Colonic mucosa (tissue), 4 donors: ENCODE measurements around the gene CIDEB. TPM values are rescaled to one million over a fixed set of nuclear protein-coding genes. Genes with fewer than 3 reads are reported as not detected.

ENCODE experiments used
- DNase-seq: peaks from one replicate; pipeline ENCODE4 v3.0.0-alpha.2; 2020
- H3K27ac ChIP-seq: fragments of 200-600 bp; one replicate; pipeline ENCODE4 v1.8.0; 2021
- H3K27me3 ChIP-seq: fragments of 200-600 bp; one replicate; pipeline ENCODE4 v1.8.0; 2021
- H3K36me3 ChIP-seq: fragments of 200-600 bp; one replicate; pipeline ENCODE4 v1.8.0; 2021
- H3K4me1 ChIP-seq: fragments of 200-600 bp; one replicate; pipeline ENCODE4 v1.8.0; 2021; ENCODE audit warnings: mild to moderate bottlenecking
- H3K4me3 ChIP-seq: fragments of 200-600 bp; one replicate; pipeline ENCODE4 v1.8.0; 2021
- H3K9ac ChIP-seq, 2 donors: one replicate each; pipeline ENCODE4 v1.7.0; 2013; ENCODE audit warnings: control low read depth in 2 of 2, low read depth in 2 of 2, low read length in 2 of 2
- H3K9me3 ChIP-seq: fragments of 200-600 bp; one replicate; pipeline ENCODE4 v1.8.0; 2021
- intact Hi-C: fragments of 100-400 bp; cut with DNase I; formaldehyde crosslinking; loops from one replicate; pipeline ENCODE4 v1.14.1; 2022
- total RNA-seq, 2 donors: library from RNA; stranded (reverse); fragmentation: NEBNext Ultra II Directional in 1 of 2; extraction: Animal tissue kit (Norgen Biotek cat#: 25700) in 1 of 2; gene quantifications; one replicate each; pipeline ENCODE4 v1.2.1, GENCODE V29; 2021
- TF ChIP-seq, protein P1 (sequence below): fragments of 200-600 bp; IDR thresholded peaks from one replicate; pipeline ENCODE4 v1.8.0; 2022; ENCODE audit warnings: antibody characterized with exemption, mild to moderate bottlenecking
- donor health status: healthy.
- donor health status: DM: no; HTN: no; CAD: no.
- donor health status: DM: no; HTN: no; CAD: no.

CIDEB gene
- total RNA-seq, 2 donors from 2014 or later, result 7.7 to 12.9 TPM

DNA sequence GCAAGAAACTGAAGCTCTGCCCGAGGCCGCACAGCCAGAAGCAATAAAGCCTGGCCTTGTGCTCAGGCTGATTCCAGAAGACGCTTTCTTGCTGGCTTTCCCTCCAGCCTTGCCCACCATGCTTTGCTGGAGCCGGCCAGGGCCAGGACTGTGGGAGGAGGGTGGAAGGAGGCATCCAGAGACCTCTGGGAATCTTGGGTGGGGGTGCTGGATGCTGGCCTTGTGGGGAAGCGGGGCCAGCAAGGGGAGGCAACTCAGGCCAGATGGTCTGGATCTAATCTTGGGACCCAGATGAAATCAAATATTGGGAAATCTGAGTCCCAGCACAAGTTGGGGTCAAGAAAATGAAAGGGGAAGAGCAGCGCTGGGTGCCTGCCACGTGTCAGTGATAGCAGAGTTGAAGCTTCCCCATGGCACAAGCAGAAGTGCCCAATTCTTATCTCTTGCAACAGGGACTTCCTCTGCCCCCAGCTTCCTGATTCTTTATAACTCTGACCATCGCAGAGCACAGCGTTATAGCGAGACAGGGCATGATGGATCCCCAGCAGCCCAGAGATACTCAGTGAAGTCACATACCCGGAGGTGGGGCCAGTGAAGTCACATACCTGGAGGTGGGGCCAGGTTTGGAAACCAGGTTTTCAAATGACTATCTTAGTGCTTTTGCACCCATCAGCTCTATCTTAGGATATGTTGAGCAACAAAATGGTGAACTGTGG lies 30.0 kb downstream of the CIDEB start:
- no peak overlapping the region for H3K9ac ChIP-seq
- no peak overlapping the region for H3K4me3 ChIP-seq
- intact Hi-C loops, result no loop called here
- H3K4me1 ChIP-seq, result no peaks in the 10 kb centered on the region
- H3K27me3 ChIP-seq, result no peaks in the 10 kb centered on the region
- peak; percentile 29 for DNase-seq
- TF ChIP-seq, protein P1, sequence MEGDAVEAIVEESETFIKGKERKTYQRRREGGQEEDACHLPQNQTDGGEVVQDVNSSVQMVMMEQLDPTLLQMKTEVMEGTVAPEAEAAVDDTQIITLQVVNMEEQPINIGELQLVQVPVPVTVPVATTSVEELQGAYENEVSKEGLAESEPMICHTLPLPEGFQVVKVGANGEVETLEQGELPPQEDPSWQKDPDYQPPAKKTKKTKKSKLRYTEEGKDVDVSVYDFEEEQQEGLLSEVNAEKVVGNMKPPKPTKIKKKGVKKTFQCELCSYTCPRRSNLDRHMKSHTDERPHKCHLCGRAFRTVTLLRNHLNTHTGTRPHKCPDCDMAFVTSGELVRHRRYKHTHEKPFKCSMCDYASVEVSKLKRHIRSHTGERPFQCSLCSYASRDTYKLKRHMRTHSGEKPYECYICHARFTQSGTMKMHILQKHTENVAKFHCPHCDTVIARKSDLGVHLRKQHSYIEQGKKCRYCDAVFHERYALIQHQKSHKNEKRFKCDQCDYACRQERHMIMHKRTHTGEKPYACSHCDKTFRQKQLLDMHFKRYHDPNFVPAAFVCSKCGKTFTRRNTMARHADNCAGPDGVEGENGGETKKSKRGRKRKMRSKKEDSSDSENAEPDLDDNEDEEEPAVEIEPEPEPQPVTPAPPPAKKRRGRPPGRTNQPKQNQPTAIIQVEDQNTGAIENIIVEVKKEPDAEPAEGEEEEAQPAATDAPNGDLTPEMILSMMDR, result no peak
- peak overlapping the region; percentile 52 for H3K27ac ChIP-seq
- no peaks in the 10 kb centered on the region for H3K36me3 ChIP-seq
- H3K9me3 ChIP-seq, result no peaks in the 10 kb centered on the region

DNA sequence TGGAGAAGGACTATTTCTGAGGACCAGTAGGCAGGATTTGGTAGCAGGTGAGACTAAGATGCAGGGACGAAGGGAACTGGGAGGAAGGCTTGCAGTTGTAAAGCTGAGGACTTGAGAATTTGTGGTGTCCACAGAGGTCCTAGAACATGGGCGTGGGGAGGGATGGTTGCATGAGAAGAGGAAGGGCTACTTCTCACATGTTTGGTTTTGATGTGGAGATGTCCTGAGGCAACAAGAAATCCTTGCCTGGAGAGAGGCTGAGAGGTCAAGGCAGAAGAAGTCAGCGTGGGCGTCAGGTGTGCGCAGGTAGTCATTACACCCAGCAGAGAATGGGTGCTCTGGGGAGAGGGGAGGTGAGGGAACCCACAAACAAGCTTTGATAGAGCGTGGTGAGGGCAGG lies 30.7 kb downstream of the CIDEB start:
- H3K27ac ChIP-seq, result peak overlapping the region; percentile 52
- DNase-seq, result no peak
- H3K4me1 ChIP-seq, result no peaks in the 10 kb centered on the region
- TF ChIP-seq, protein P1, result no peak
- H3K27me3 ChIP-seq, result no peaks in the 10 kb centered on the region
- intact Hi-C loops, result no loop called here
- H3K4me3 ChIP-seq, result no peak overlapping the region
- H3K9me3 ChIP-seq, result no peaks in the 10 kb centered on the region
- no peak overlapping the region for H3K9ac ChIP-seq
- H3K36me3 ChIP-seq, result no peaks in the 10 kb centered on the region

DNA sequence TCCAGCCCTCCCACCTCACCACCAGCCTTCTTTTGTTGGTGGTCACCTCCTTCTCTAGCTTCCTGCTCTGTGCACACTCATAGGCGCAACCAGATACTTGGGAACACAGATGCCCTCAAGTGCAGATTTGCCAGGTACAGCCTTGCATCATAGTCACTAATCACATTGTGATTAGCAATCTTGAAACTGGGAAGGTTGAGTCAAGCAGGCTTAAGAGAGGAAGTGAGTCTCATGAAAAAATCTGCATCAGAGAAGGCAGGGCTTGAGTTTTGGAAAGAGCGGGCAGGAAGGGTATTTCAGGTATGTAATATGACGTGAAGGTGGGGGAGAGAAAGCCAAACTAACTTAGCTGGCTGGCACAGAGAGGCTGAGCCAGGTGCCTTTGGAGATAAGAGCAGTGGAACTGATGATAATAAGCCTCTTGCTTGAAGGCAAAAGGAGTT lies 33.7 kb downstream of the CIDEB start:
- TF ChIP-seq, protein P1, result no peak
- Histone ChIP-seq H3K4me3 (no peak overlapping the region), H3K9me3 (no peaks in the 10 kb centered on the region), H3K27me3 (no peaks in the 10 kb centered on the region), H3K4me1 (no peaks in the 10 kb centered on the region), H3K36me3 (no peaks in the 10 kb centered on the region), H3K9ac (no peak overlapping the region), H3K27ac (no peak overlapping the region)
- DNase-seq, result no peak
- intact Hi-C loops, result no loop called here

DNA sequence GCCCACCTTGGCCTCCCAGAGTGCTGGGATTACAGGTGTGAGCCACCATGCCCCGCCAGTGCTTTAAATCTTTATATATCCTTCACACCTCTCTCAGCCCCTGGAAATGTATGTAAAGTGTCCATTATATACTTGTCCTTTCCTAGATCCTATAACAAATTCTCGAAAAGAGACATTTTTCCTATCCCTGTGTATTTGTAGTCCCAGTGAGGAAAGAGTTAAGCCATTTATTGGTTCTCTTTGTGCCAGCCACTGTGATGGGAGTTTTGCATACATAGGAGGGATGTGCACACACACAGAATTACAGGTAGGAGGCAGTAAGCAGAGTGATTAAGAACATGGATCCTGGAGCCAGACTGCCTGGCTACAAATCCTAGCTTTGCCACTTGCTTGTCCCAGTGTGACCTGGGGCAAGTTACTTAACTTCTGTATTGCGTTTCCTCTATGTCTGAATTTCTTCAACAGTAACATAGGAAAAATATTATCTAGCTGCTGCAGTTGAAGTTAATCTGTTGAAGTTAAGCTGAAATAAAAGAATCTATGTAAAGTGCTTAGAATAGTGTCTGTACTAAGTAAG lies 34.3 kb downstream of the CIDEB start:
- H3K9ac ChIP-seq, result no peak overlapping the region
- no peaks in the 10 kb centered on the region for H3K4me1 ChIP-seq
- H3K4me3 ChIP-seq, result no peak overlapping the region
- H3K27me3 ChIP-seq, result no peaks in the 10 kb centered on the region
- no peaks in the 10 kb centered on the region for H3K36me3 ChIP-seq
- intact Hi-C loops, result no loop called here
- TF ChIP-seq, protein P1, result no peak
- H3K27ac ChIP-seq, result no peak overlapping the region
- no peaks in the 10 kb centered on the region for H3K9me3 ChIP-seq
- DNase-seq, result no peak

DNA sequence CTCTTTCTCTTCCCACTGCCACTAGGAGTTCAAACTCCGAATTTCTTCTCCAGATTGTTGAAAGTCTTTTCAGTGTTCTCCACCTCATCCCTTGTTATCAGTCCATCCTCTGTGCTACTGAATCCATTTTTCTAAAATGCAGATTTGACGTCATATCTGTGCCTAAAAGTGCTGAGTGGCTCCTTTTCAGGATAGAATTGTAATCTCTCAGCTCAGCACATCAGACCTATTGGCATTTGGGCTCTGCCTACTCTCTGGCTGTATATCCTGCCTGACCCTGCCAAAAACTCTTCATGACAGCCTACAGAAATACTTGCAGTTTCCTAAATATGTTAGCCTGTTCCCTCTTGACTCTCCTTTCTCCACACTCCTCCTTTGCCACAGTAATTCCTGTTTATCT lies 35.3 kb downstream of the CIDEB start:
- H3K27ac ChIP-seq, result no peak overlapping the region
- no peaks in the 10 kb centered on the region for H3K9me3 ChIP-seq
- no peaks in the 10 kb centered on the region for H3K4me1 ChIP-seq
- H3K27me3 ChIP-seq, result no peaks in the 10 kb centered on the region
- intact Hi-C loops, result no loop called here
- H3K36me3 ChIP-seq, result no peaks in the 10 kb centered on the region
- no peak overlapping the region for H3K4me3 ChIP-seq
- no peak overlapping the region for H3K9ac ChIP-seq
- TF ChIP-seq, protein P1, result no peak
- no peak for DNase-seq
